ENCODE results near the gene IDI1. TPM values are rescaled to one million over a fixed set of nuclear protein-coding genes. Genes with fewer than 3 reads are reported as not detected.
A peak's percentile ranks its signal among the peaks of the same experiment; 100 is the strongest.

The IDI1 gene
- total and polyA plus RNA-seq, 2 of the 13 experiments (the other 11 are each of a cell fraction or from before 2014, with no cell fraction given): 44.4 to 145 TPM

DNA sequence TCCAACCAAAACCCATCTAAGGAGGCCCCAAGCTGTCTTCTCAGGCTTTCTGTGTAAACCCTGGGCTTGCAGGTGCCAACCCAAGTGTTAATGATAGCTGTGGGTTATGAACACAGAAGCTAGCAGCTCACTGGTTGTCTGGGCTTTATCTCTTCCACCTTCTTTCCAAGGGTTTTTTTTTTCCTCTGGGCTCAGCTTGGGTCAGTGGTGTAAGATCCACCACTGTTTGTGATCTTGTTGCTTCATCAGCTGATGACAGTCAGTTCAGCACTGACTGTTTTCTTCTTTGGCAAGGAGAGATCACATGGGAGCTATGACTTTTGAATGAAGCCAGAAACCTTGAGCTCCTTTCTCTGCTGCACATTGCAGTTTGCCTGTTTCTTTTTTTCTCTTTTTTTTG, 56.0 kb downstream of the IDI1 start:
- H3K79me2 ChIP-seq (ENCODE audit: insufficient read depth, low read length): peaks cover 51% of the 10 kb centered on the region
- TF ChIP-seq SP2 (CRISPR knock-in tag; IDR thresholded peaks at IDR 0.05) (no peak), PHF5A (CRISPR knock-in tag; IDR thresholded peaks at IDR 0.05; ENCODE audit: low read depth, unreplicated experiment) (no peak), XRCC5 (optimal IDR thresholded peaks at IDR 0.05; ENCODE audit: low read length) (no peak), CEBPB (IDR thresholded peaks at IDR 0.05; ENCODE audit: borderline replicate concordance, low read depth, low read length) (peak; percentile 47; the same call in 1 of the 2 replicates), SP5 (CRISPR knock-in tag; IDR thresholded peaks at IDR 0.05; ENCODE audit: borderline replicate concordance, low read depth) (no peak), CCAR2 (optimal IDR thresholded peaks at IDR 0.05; ENCODE audit: low read depth, low read length) (no peak)
- TF ChIP-seq, protein P1, sequence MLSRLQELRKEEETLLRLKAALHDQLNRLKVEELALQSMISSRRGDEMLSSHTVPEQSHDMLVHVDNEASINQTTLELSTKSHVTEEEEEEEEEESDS (CRISPR knock-in tag; IDR thresholded peaks at IDR 0.05; ENCODE audit: borderline replicate concordance): no peak
- no peak for ATAC-seq
- H3K27ac ChIP-seq (ENCODE audit: extremely low read length, insufficient read depth, low read length): no peak overlapping the region
- H3K36me3 ChIP-seq (replicated peaks in 1 of 2; ENCODE audit: control insufficient read depth in 1 of 2, insufficient read depth in 2 of 2, low read length in 2 of 2): peaks cover 24 to 49% of the 10 kb centered on the region in 2 experiments
- H3K9me3 ChIP-seq (ENCODE audit: low read length): no peaks in the 10 kb centered on the region
- POLR2A ChIA-PET: interaction anchor here (0.7 to 1.5 kb wide), 3 partner anchors 11 to 62 kb away, joined by 3 to 5 read pairs (median 3); partner anchors contain the start of genes IDI1 and LARP4B
- peaks cover 22% of the 10 kb centered on the region for H3K4me1 ChIP-seq (ENCODE audit: insufficient read depth, low read length)
- H3K4me2 ChIP-seq (ENCODE audit: low read depth, low read length): no peak overlapping the region
- peaks cover 12% of the 10 kb centered on the region for H4K20me1 ChIP-seq (ENCODE audit: insufficient read depth, low read length)
- CTCF ChIA-PET (ENCODE audit: low intra/inter-chr PET ratio, low total read pairs): no interaction called here
- no peaks in the 10 kb centered on the region; a peak in 1 of 5 replicates for H3K27me3 ChIP-seq (ENCODE audit: control insufficient read depth in 1 of 2, insufficient read depth in 2 of 2, low read length in 2 of 2)
- no TSS peak for BruUV-seq (replicated peaks)
- intact Hi-C loops (cut with micrococcal nuclease; ENCODE audit: unreplicated experiment): no loop called here
- H2AFZ ChIP-seq (ENCODE audit: low read length): no peak overlapping the region
- no peak overlapping the region for H3K9ac ChIP-seq (ENCODE audit: insufficient read depth, low read depth, low read length)
- in situ Hi-C loops (cut with HindIII; ENCODE audit: extremely low pct_ligation_motif_present, low pct_unique_long_range_greater_than_20kb): no loop called here
- H3K4me3 ChIP-seq (replicated peaks in 1 of 3; ENCODE audit: insufficient read depth in 1 of 3, low read depth in 2 of 3, low read length in 3 of 3): no peak overlapping the region
- no peak for DNase-seq (ENCODE audit: low spot score)
- no peak for FAIRE-seq

DNA sequence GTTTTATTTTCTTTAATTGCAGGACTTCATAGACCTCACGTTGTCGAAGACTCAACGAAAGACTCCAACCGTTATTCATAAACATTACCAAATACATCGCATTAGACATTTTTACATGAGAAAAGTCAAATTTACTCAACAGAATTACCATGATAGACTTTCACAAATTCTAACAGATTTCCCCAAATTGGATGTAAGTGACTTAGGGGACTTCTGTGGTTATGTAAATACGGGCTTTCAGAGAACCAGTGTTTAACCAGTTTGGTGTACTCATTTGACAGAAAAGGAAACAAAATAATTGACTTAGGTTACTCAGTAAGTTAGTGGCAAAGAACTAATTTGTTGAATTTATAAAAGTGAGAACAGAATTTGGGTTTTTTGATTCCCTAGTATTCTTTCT, 56.5 kb downstream of the IDI1 start:
- FAIRE-seq (no peak), DNase-seq (ENCODE audit: low spot score) (no peak), ATAC-seq (no peak)
- peaks cover 22 to 45% of the 10 kb centered on the region in 2 experiments for H3K36me3 ChIP-seq (replicated peaks in 1 of 2; ENCODE audit: control insufficient read depth in 1 of 2, insufficient read depth in 2 of 2, low read length in 2 of 2)
- peaks cover 23% of the 10 kb centered on the region for H3K4me1 ChIP-seq (ENCODE audit: insufficient read depth, low read length)
- peaks cover 12% of the 10 kb centered on the region for H4K20me1 ChIP-seq (ENCODE audit: insufficient read depth, low read length)
- intact Hi-C loops (cut with micrococcal nuclease; ENCODE audit: unreplicated experiment): no loop called here
- no peak overlapping the region for H3K27ac ChIP-seq (ENCODE audit: extremely low read length, insufficient read depth, low read length)
- in situ Hi-C loops (cut with HindIII; ENCODE audit: extremely low pct_ligation_motif_present, low pct_unique_long_range_greater_than_20kb): no loop called here
- WGBS (ENCODE audit: low lambda C conversion rate): 97% methylated on average over 6 of the region's 6 CpGs
- no peaks in the 10 kb centered on the region for H3K9me3 ChIP-seq (ENCODE audit: low read length)
- ChIA-PET POLR2A (interaction anchor here (0.7 to 1.5 kb wide), 3 partner anchors 12 to 61 kb away, joined by 3 to 5 read pairs (median 3); partner anchors contain the start of genes IDI1 and LARP4B), CTCF (ENCODE audit: low intra/inter-chr PET ratio, low total read pairs) (no interaction called here)
- BruUV-seq (replicated peaks): no TSS peak
- H3K79me2 ChIP-seq (ENCODE audit: insufficient read depth, low read length): peaks cover 55% of the 10 kb centered on the region
- H3K4me2 ChIP-seq (ENCODE audit: low read depth, low read length): no peak overlapping the region
- H3K4me3 ChIP-seq (replicated peaks in 1 of 3; ENCODE audit: insufficient read depth in 1 of 3, low read depth in 2 of 3, low read length in 3 of 3): no peak overlapping the region
- no peaks in the 10 kb centered on the region; a peak in 1 of 5 replicates for H3K27me3 ChIP-seq (ENCODE audit: control insufficient read depth in 1 of 2, insufficient read depth in 2 of 2, low read length in 2 of 2)
- no peak overlapping the region for H2AFZ ChIP-seq (ENCODE audit: low read length)
- no peak overlapping the region for H3K9ac ChIP-seq (ENCODE audit: insufficient read depth, low read depth, low read length)
- TF ChIP-seq ZNF777 (CRISPR knock-in tag; IDR thresholded peaks at IDR 0.05) (no peak), CHD2 (IDR thresholded peaks at IDR 0.05; ENCODE audit: low read depth, low read length) (no peak), FOXA3 (CRISPR knock-in tag; IDR thresholded peaks at IDR 0.05) (no peak), MTF2 (CRISPR knock-in tag; IDR thresholded peaks at IDR 0.05; ENCODE audit: borderline replicate concordance) (no peak)
- TF ChIP-seq, protein P2, sequence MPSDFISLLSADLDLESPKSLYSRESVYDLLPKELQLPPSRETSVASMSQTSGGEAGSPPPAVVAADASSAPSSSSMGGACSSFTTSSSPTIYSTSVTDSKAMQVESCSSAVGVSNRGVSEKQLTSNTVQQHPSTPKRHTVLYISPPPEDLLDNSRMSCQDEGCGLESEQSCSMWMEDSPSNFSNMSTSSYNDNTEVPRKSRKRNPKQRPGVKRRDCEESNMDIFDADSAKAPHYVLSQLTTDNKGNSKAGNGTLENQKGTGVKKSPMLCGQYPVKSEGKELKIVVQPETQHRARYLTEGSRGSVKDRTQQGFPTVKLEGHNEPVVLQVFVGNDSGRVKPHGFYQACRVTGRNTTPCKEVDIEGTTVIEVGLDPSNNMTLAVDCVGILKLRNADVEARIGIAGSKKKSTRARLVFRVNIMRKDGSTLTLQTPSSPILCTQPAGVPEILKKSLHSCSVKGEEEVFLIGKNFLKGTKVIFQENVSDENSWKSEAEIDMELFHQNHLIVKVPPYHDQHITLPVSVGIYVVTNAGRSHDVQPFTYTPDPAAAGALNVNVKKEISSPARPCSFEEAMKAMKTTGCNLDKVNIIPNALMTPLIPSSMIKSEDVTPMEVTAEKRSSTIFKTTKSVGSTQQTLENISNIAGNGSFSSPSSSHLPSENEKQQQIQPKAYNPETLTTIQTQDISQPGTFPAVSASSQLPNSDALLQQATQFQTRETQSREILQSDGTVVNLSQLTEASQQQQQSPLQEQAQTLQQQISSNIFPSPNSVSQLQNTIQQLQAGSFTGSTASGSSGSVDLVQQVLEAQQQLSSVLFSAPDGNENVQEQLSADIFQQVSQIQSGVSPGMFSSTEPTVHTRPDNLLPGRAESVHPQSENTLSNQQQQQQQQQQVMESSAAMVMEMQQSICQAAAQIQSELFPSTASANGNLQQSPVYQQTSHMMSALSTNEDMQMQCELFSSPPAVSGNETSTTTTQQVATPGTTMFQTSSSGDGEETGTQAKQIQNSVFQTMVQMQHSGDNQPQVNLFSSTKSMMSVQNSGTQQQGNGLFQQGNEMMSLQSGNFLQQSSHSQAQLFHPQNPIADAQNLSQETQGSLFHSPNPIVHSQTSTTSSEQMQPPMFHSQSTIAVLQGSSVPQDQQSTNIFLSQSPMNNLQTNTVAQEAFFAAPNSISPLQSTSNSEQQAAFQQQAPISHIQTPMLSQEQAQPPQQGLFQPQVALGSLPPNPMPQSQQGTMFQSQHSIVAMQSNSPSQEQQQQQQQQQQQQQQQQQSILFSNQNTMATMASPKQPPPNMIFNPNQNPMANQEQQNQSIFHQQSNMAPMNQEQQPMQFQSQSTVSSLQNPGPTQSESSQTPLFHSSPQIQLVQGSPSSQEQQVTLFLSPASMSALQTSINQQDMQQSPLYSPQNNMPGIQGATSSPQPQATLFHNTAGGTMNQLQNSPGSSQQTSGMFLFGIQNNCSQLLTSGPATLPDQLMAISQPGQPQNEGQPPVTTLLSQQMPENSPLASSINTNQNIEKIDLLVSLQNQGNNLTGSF (CRISPR knock-in tag; IDR thresholded peaks at IDR 0.05): no peak
- TF ChIP-seq, protein P3, sequence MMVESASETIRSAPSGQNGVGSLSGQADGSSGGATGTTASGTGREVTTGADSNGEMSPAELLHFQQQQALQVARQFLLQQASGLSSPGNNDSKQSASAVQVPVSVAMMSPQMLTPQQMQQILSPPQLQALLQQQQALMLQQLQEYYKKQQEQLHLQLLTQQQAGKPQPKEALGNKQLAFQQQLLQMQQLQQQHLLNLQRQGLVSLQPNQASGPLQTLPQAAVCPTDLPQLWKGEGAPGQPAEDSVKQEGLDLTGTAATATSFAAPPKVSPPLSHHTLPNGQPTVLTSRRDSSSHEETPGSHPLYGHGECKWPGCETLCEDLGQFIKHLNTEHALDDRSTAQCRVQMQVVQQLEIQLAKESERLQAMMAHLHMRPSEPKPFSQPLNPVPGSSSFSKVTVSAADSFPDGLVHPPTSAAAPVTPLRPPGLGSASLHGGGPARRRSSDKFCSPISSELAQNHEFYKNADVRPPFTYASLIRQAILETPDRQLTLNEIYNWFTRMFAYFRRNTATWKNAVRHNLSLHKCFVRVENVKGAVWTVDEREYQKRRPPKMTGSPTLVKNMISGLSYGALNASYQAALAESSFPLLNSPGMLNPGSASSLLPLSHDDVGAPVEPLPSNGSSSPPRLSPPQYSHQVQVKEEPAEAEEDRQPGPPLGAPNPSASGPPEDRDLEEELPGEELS (CRISPR knock-in tag; IDR thresholded peaks at IDR 0.05): no peak
